ENCODE measurements around the gene EEF1AKMT3. TPM values are rescaled to one million over a fixed set of nuclear protein-coding genes. Genes with fewer than 3 reads are reported as not detected.

EEF1AKMT3 gene
- total and polyA plus RNA-seq, 9 of the 15 experiments (the other 6 are each of a cell fraction or from before 2014, with no cell fraction given): 4.1 to 17.2 (median 7.9) TPM

DNA sequence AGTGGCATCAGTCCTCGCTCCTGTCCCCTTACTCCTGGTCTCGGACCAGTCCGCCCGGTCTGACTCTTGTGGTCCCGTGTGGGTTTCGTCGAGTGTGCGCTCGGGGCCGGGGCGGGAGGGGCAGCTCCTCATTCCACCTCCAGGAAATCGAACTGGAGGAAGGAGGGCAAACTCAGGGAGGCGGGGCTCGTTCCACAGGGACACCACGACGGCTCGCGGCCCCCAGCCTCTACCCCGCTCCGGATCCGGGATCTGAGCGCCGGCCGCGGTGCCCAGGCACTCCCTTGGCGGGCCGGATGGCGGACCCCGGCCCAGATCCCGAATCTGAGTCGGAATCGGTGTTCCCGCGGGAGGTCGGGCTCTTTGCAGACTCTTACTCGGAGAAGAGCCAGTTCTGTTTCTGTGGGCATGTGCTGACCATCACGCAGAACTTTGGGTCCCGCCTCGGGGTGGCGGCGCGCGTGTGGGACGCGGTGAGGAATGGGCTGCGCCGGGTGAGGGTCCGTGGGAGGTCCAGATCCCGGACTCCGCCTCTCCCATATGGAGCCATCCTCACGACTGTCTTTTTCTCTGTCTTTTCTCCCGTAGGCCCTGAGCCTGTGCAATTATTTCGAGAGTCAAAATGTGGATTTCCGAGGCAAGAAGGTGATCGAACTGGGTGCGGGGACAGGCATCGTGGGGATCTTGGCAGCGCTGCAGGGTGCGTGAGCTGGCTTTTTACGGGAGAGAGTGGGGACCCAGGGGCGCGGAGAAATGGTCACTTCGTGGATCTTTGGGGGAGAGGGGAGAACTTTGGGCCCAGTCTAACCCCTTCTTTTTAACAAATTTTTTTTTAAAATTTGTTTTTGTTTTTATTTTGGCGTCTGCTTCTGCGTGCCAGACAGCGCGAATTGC, at the start of gene EEF1AKMT3 (continued):
- TF ChIP-seq ELK1 (CRISPR knock-in tag; IDR thresholded peaks at IDR 0.05): no peak
- TF ChIP-seq, protein P1, sequence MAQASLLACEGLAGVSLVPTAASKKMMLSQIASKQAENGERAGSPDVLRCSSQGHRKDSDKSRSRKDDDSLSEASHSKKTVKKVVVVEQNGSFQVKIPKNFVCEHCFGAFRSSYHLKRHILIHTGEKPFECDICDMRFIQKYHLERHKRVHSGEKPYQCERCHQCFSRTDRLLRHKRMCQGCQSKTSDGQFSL (CRISPR knock-in tag; IDR thresholded peaks at IDR 0.05): peak; percentile 16; the same call in 1 of the 2 replicates
- TF ChIP-seq, protein P1 (tag; IDR thresholded peaks at IDR 0.05): no peak
- TF ChIP-seq, protein P2, sequence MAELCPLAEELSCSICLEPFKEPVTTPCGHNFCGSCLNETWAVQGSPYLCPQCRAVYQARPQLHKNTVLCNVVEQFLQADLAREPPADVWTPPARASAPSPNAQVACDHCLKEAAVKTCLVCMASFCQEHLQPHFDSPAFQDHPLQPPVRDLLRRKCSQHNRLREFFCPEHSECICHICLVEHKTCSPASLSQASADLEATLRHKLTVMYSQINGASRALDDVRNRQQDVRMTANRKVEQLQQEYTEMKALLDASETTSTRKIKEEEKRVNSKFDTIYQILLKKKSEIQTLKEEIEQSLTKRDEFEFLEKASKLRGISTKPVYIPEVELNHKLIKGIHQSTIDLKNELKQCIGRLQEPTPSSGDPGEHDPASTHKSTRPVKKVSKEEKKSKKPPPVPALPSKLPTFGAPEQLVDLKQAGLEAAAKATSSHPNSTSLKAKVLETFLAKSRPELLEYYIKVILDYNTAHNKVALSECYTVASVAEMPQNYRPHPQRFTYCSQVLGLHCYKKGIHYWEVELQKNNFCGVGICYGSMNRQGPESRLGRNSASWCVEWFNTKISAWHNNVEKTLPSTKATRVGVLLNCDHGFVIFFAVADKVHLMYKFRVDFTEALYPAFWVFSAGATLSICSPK (IDR thresholded peaks at IDR 0.05; ENCODE audit: borderline replicate concordance): no peak
- TF ChIP-seq, protein P3, sequence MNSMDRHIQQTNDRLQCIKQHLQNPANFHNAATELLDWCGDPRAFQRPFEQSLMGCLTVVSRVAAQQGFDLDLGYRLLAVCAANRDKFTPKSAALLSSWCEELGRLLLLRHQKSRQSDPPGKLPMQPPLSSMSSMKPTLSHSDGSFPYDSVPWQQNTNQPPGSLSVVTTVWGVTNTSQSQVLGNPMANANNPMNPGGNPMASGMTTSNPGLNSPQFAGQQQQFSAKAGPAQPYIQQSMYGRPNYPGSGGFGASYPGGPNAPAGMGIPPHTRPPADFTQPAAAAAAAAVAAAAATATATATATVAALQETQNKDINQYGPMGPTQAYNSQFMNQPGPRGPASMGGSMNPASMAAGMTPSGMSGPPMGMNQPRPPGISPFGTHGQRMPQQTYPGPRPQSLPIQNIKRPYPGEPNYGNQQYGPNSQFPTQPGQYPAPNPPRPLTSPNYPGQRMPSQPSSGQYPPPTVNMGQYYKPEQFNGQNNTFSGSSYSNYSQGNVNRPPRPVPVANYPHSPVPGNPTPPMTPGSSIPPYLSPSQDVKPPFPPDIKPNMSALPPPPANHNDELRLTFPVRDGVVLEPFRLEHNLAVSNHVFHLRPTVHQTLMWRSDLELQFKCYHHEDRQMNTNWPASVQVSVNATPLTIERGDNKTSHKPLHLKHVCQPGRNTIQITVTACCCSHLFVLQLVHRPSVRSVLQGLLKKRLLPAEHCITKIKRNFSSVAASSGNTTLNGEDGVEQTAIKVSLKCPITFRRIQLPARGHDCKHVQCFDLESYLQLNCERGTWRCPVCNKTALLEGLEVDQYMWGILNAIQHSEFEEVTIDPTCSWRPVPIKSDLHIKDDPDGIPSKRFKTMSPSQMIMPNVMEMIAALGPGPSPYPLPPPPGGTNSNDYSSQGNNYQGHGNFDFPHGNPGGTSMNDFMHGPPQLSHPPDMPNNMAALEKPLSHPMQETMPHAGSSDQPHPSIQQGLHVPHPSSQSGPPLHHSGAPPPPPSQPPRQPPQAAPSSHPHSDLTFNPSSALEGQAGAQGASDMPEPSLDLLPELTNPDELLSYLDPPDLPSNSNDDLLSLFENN (IDR thresholded peaks at IDR 0.05; ENCODE audit: low read depth in 2 of 2, low read length in 2 of 2): no peak
- no peak for TF ChIP-seq FOXA1 (IDR thresholded peaks at IDR 0.05; ENCODE audit: borderline replicate concordance)
- TF ChIP-seq RERE (CRISPR knock-in tag; IDR thresholded peaks at IDR 0.05; ENCODE audit: borderline replicate concordance): 0 out of 2 replicates have a peak, but pooled peaks have one; percentile 48
- TF ChIP-seq MTA3 (IDR thresholded peaks at IDR 0.05; ENCODE audit: borderline replicate concordance): 0 out of 2 replicates have a peak, but pooled peaks have one; percentile 14
- no peak for TF ChIP-seq ZNF561 (CRISPR knock-in tag; conservative IDR thresholded peaks at IDR 0.05)
- no peak for TF ChIP-seq ZKSCAN3 (CRISPR knock-in tag; IDR thresholded peaks at IDR 0.05)
- no peak for TF ChIP-seq ZNF444 (CRISPR knock-in tag; IDR thresholded peaks at IDR 0.05)
- TF ChIP-seq SAFB2 (IDR thresholded peaks at IDR 0.05; ENCODE audit: borderline replicate concordance, low read depth, low read length, severe bottlenecking): no peak

All from K562 (cell line).